Smooth muscle cell of the brain vasculature (primary cell): ENCODE data around the gene CCDC74B.
"Not testable (repeated sequence)": the region's sequence is repeated elsewhere in the genome, so short reads cannot be mapped to it uniquely, and the experiment has no call there.

Experiments
- DNase-seq: peaks from one replicate; pipeline ENCODE4 v3.0.0-alpha.2; 2012; ENCODE audit warnings: low read depth, low spot score

The CCDC74B gene

DNA sequence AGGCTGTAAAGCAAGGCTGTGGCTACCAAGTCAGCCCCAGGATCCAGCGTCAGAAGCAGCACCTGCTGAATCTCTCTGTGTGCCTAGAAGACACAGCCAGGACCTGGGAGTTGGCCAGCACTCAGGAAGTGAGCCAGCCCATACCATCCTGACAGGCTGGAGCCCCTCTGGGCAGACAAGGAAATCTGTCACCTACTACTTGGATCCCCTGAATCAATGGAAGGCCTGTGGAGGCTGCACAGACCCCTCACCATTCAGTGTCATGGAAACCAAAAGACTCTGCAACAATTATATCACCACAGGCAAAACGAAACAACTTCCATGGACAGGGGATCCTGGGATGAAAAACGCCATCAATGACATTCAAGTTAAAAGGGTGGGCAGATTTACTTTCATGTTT lies 21.7 kb upstream of the CCDC74B start:
- DNase-seq = not testable (repeated sequence)

- no peak for DNase-seq
Observed at GRCh38 chr2:130165293-130166016, 20.5 kb upstream of the CCDC74B start.

DNA sequence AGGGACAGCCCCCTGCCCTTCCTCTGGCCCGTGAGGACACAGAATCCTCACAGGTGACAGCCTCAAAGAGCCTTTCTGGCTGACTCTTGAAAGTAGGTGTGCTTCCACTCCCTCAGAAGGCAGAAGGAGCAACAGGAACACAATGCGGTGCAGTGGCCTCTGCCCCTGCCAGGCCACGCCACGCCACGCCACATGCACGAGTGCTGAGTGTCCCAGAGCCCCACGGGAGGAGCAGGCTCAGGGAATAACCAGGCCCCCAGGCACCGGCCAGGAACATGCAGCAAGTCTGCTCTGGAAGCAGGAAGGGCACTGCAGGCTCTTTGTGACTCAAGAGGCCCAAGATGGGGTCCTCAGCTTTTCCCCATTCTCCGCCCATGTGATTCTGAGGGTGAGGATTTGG lies 18.1 kb upstream of the CCDC74B start:
- DNase-seq = no peak

GRCh38 chr2:130162486-130162885 lies 17.6 kb upstream of the CCDC74B start:
- DNase-seq = not testable (repeated sequence)

- DNase-seq = not testable (repeated sequence)
Observed at GRCh38 chr2:130160838-130161705, 16.2 kb upstream of the CCDC74B start.

DNA sequence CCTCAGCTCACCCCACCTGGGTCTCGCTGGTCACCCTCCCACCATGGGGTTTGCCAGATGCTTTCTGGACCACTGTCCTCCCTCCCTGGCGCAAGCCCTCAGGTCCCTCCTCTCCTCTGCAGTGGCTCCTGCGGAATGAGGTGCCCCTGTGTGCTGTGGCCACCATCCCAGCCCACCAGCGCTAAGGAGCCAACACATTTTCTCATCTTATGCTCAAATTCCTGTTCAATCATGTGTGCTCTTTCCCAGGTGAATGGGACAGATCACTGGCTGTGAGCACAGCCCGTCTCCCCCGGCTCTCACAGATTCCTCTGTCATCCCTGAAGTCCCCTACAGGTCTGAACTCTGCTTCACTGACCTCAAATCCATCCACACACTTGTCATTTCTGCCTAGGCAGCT lies 15.2 kb upstream of the CCDC74B start:
- DNase-seq = no peak

DNA sequence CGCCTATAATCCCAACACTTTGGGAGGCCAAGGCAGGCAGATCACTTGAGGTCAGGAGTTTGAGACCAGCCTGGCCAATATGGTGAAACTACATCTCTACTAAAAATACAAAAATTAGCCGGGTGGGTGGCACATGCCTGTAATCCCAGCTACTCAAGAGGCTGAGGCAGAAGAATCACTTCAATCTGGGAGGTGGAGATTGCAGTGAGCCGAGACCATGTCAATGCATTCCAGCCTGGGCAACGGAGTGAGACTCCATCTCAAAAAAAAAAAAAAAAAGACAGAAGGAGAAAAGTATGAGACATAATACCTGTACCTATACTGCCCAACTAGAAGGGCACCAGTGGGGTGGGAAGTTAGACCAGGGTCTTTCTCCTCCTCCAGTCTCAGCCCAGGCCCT lies 14.5 kb upstream of the CCDC74B start:
- DNase-seq = not testable (repeated sequence)

DNA sequence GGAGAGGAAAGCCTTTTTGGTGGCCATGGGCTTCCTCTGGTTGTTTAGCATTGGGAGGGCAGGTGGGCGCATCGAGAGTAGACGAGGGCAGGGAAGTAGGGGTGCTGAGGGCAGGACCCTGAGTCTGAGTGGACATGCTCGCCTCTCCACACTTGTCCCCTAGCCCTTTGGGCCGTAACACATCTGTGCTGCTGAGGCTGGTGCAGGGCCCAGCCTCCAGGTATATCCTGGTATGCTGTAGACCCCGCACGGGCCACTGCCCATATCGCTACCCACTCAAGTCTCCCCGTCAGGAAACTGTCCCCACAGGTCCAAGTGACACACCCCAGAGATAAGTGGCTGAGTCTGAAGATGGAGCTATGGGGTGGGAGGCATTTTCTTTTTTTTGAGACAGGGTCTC lies 13.7 kb upstream of the CCDC74B start:
- no peak for DNase-seq

GRCh38 chr2:130157825-130158514 lies 13.1 kb upstream of the CCDC74B start:
- not testable (repeated sequence) for DNase-seq

DNA sequence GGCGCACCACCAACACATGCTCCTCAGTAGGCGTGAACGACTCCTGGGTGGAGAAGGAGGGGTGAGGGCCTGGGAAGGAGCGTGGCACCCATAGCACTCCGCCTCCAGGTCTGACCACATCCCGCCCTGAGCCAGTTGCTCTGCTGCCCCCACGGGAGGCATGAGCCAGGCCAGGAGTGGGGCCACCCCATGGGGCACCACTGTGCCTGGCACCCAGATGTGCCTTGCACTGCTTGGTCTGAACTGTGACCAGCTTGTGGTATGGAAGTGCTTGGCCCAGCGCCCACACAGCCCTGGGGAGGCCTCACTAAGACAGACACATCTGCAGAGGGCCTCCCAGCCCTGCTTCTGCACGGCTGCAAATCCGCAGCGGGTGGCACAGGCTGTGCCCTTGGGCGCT lies 12.4 kb upstream of the CCDC74B start:
- DNase-seq = not testable (repeated sequence)

GRCh38 chr2:130156624-130157004 lies 11.7 kb upstream of the CCDC74B start:
- no peak for DNase-seq

- DNase-seq = not testable (repeated sequence)
Observed at GRCh38 chr2:130155956-130156623, 11.2 kb upstream of the CCDC74B start.

DNA sequence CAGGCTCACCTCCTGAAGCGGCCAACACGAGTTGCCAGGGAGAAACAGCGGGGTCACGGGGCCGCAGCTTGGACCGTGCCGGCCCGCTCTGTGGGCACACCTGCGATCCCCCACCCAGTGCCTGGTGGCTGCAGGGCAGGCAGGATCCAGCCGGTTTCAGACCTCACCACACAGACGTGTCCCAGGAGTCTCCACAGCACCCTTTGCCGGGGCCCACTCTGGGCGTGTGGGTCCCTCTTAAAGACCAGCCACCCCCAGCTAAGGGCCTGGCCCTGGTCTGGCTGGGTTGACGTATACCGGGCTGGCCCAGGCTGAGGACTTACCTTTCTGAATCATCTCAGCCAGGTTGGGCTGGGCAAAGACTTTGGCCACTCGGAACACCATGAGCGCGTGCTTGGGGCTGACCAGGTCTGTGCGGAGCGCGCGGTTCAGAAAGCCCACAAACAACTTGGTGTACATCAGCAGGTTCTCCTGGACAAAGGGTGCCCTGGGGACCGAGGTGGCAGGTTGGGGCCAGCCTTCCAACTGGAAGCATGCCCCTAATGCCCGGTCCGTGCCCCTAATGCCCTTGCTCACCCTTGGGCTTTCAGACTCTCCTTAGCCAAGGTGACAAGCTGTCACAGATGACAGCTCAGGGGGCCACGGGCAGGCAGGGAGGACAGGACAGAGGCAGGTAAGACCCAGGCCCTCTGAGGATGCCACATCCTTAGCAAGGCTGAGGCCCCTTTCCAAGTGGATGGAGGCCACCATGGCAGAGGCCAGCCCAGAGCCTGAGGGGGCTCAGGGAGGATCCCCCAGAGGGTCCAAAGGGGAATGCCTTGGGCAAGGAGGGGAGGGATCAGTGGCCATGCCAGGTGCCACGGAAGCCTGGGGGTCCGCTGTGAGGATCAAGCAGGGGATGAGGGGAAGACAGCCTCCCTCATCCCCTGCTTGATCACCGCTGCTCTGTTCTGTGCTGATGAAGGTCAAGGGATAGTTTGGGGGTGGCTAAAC lies 10.2 kb upstream of the CCDC74B start:
- no peak for DNase-seq

DNA sequence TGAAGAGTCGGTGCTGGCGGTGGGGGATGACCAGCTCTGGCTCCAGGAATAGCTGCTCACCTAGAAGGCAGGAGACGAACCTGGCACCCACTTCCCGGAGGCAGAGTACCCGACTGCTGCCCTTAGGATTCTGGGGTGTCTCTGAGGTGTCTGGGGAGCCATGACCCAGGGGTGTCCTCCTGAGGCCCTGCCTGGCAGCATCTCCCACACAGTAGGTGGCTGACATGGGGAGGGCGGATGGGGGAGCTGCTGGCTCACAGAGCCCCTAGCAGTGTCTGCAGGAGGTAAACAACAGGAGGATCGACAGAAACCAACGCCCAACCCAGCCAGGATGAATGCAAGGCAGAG lies 9.5 kb upstream of the CCDC74B start:
- not testable (repeated sequence) for DNase-seq

- DNase-seq = not testable (repeated sequence)
Observed at GRCh38 chr2:130153721-130154422, 9.0 kb upstream of the CCDC74B start.

DNA sequence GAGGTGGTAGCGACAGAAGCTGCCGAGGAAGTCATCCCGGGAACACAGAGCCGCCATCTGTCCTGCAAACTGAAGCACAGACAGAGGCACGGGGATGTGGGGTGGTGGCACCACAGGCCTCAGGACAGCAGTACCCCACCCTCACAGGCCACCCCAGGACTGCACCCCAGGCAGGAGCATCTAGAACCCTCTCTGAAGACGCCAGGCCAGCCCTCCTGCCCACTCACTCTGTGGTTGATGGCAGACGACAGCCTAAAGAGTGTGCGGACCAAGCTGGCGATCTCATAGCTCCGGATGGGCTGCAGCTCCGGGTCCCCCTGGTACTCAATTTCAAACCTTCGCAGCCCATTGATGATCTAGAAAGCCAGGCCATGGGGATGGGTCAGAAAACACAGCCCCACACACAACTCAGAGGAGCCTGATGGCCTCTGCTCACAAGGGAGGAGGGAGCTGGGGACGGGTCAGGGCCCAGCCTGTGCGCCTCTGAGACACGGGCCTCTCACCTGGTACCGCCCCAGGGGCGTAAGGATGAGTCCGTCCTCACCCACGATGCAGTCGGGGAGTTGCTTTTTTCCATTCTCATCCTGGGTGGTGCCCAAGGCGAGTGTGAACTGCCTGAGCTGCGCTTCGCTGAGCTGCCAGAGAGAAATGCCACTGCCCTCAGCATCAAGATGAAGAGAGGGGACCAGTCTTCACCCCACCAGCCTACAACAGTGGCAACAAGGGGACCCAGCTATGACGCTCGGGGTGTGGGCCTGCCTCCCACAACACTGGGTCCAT lies 8.1 kb upstream of the CCDC74B start:
- no peak for DNase-seq

GRCh38 chr2:130152136-130152815 lies 7.4 kb upstream of the CCDC74B start:
- not testable (repeated sequence) for DNase-seq

DNA sequence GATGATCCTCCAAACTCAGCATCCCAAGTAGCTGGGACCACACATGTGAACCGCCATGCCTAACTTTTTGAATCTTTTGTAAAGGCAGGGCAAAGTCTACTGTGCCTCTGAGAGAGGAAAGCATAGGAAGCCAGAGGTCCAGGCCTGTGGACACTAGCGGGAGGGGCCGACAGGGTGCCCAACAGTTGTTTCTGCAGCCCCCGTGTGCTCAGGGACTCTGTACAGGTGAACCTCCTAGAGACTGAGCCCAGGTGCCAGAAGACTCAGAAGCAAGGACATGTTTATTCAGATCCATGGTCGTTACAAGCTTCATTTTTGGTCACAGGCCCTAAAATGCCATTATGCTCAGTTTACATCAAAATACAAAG lies 6.2 kb upstream of the CCDC74B start:
- DNase-seq = not testable (repeated sequence)
